H1 (cell line): ENCODE results near the gene S100A14. TPM values are rescaled to one million over a fixed set of nuclear protein-coding genes. Genes with fewer than 3 reads are reported as not detected.

Experiments used
- CBX5 ChIP-seq: fragments of 300-800, 300-1000 bp; sonication (generic); IDR thresholded peaks from 2 replicates; pipeline ENCODE4 v1.7.1; 2016; ENCODE audit warnings: antibody characterized with exemption, low read length, low read depth
- CTBP2 ChIP-seq: IDR thresholded peaks from 2 replicates; pipeline ENCODE4 v1.7.0; 2011; ENCODE audit warnings: borderline replicate concordance, mild to moderate bottlenecking, moderate library complexity, mixed read lengths, low read length; ENCODE audit not compliant: insufficient read depth, insufficient read length
- HDAC2 ChIP-seq, 2 experiments: fragments of 300-600 bp in 1 of 2; sonication (generic) in 1 of 2; IDR thresholded peaks; 2 replicates each; pipeline ENCODE4 v1.6.1; 2011 to 2012; ENCODE audit warnings: low read depth in 2 of 2, low read length in 2 of 2, mild to moderate bottlenecking in 2 of 2, moderate library complexity in 2 of 2, borderline replicate concordance in 1 of 2, inconsistent platforms in 1 of 2
- NRF1 ChIP-seq: IDR thresholded peaks from 2 replicates; pipeline ENCODE4 v1.6.1; 2011; ENCODE audit warnings: mild to moderate bottlenecking, low read depth, low read length, improper control_type of control experiment
- RBBP5 ChIP-seq: IDR thresholded peaks from 2 replicates; pipeline ENCODE4 v1.7.1; 2012; ENCODE audit warnings: low read depth, mild to moderate bottlenecking, inconsistent platforms, low read length, moderate library complexity, borderline replicate concordance
- RFX5 ChIP-seq: IDR thresholded peaks from 2 replicates; pipeline ENCODE4 v1.6.1; 2011; ENCODE audit warnings: low read depth, low read length, improper control_type of control experiment, borderline replicate concordance
- SAP30 ChIP-seq: fragments of 300-600 bp; sonication (generic); IDR thresholded peaks from 2 replicates; pipeline ENCODE4 v1.7.1; 2012; ENCODE audit warnings: low read length, moderate library complexity, mild to moderate bottlenecking, inconsistent platforms; ENCODE audit not compliant: insufficient read depth, insufficient replicate concordance
- polyA plus RNA-seq, 7 experiments: library from polyadenylated mRNA; depleted of rRNA in 3 of 7; stranded (reverse) in 5 of 7; unstranded in 2 of 7; fragments of >200 nt in 5 of 7; fragments of 200-250 nt in 2 of 7; gene quantifications; 1 replicate in 5 of 7; 2 replicates in 1 of 7; 4 replicates in 1 of 7; pipeline versions ENCODE4 v1.2.1 to v1.2.3, GENCODE V29; 2011 to 2013; ENCODE audit warnings: missing spikeins in 2 of 7, mixed read lengths in 2 of 7
- total RNA-seq: library from RNA; stranded (reverse); fragmentation: NEBNext Ultra II Directional; extraction: Animal tissue kit (Norgen Biotek cat#: 25700); gene quantifications from 2 replicates; pipeline ENCODE4 v1.2.1, GENCODE V29; 2021

The S100A14 gene
- total and polyA plus RNA-seq, 2 of the 8 experiments (the other 6 are each of a cell fraction or from before 2014, with no cell fraction given) = 1.4 to 5.3 TPM

GRCh38 chr1:153624965-153625611, 9.0 kb upstream of the S100A14 start (continued):
- TF ChIP-seq CBX5 = no peak
- no peak for TF ChIP-seq NRF1
- no peak for TF ChIP-seq CTBP2
- TF ChIP-seq SAP30 = no peak
- no peak for TF ChIP-seq HDAC2 (IDR thresholded peaks at IDR 0.05; ENCODE audit: borderline replicate concordance in 1 of 2, low read depth in 2 of 2, low read length in 2 of 2)
- TF ChIP-seq RBBP5 = no peak
- no peak for TF ChIP-seq RFX5
